Measurements from ENCODE around the gene ALDH2.

Gene ALDH2

GRCh38 chr12:111803851-111804250 lies 37.1 kb downstream of the ALDH2 start:
- TF ChIP-seq CTCF (IDR thresholded peaks at IDR 0.05; ENCODE audit: low read length) (no peak), EZH2 (IDR thresholded peaks at IDR 0.05; ENCODE audit: borderline replicate concordance, low read length) (no peak)

GRCh38 chr12:111806304-111806703 lies 39.6 kb downstream of the ALDH2 start:
- no peak overlapping the region for H3K27ac ChIP-seq (ENCODE audit: low read depth, low read length, poor library complexity, severe bottlenecking)
- no peaks in the 10 kb centered on the region for H3K9me2 ChIP-seq (ENCODE audit: low read depth, low read length)
- no peak overlapping the region for H3K4me3 ChIP-seq (ENCODE audit: low read depth, low read length, poor library complexity, severe bottlenecking)
- no peaks in the 10 kb centered on the region for H3K9me3 ChIP-seq (ENCODE audit: low read length)
- no peaks in the 10 kb centered on the region for H3K36me3 ChIP-seq (ENCODE audit: insufficient read depth, low read length)
- H3F3A ChIP-seq (ENCODE audit: insufficient read depth, low read length) = no peaks in the 10 kb centered on the region
- no peak overlapping the region for H3K9ac ChIP-seq (ENCODE audit: low read length)
- no peaks in the 10 kb centered on the region for H3K4me1 ChIP-seq (ENCODE audit: insufficient read depth, low read length, severe bottlenecking)
- TF ChIP-seq CTCF (IDR thresholded peaks at IDR 0.05; ENCODE audit: low read length) = no peak
- no peak for TF ChIP-seq EZH2 (IDR thresholded peaks at IDR 0.05; ENCODE audit: borderline replicate concordance, low read length)
- H4K20me1 ChIP-seq (ENCODE audit: insufficient read depth, low read length) = no peaks in the 10 kb centered on the region
- no peaks in the 10 kb centered on the region for H3K79me2 ChIP-seq (ENCODE audit: insufficient read depth, low read length)
- H3K4me2 ChIP-seq (ENCODE audit: low read length) = no peak overlapping the region
- H3K27me3 ChIP-seq (ENCODE audit: insufficient read depth, low read length) = no peaks in the 10 kb centered on the region
- H2AFZ ChIP-seq (ENCODE audit: low read length) = no peak overlapping the region

More at GRCh38 chr12:111803851-111804250, 37.1 kb downstream of the ALDH2 start:
- Histone ChIP-seq H3K4me2 (ENCODE audit: low read length) (no peak overlapping the region), H2AFZ (ENCODE audit: low read length) (no peak overlapping the region), H3K4me1 (ENCODE audit: insufficient read depth, low read length, severe bottlenecking) (no peaks in the 10 kb centered on the region), H3K9ac (ENCODE audit: low read length) (no peak overlapping the region), H3K9me3 (ENCODE audit: low read length) (no peaks in the 10 kb centered on the region), H3K27ac (ENCODE audit: low read depth, low read length, poor library complexity, severe bottlenecking) (no peak overlapping the region), H3K4me3 (ENCODE audit: low read depth, low read length, poor library complexity, severe bottlenecking) (no peak overlapping the region), H3K36me3 (ENCODE audit: insufficient read depth, low read length) (no peaks in the 10 kb centered on the region), H3K9me2 (ENCODE audit: low read depth, low read length) (no peaks in the 10 kb centered on the region), H3F3A (ENCODE audit: insufficient read depth, low read length) (no peaks in the 10 kb centered on the region), H3K27me3 (ENCODE audit: insufficient read depth, low read length) (no peaks in the 10 kb centered on the region), H4K20me1 (ENCODE audit: insufficient read depth, low read length) (no peaks in the 10 kb centered on the region), H3K79me2 (ENCODE audit: insufficient read depth, low read length) (no peaks in the 10 kb centered on the region)

DNA sequence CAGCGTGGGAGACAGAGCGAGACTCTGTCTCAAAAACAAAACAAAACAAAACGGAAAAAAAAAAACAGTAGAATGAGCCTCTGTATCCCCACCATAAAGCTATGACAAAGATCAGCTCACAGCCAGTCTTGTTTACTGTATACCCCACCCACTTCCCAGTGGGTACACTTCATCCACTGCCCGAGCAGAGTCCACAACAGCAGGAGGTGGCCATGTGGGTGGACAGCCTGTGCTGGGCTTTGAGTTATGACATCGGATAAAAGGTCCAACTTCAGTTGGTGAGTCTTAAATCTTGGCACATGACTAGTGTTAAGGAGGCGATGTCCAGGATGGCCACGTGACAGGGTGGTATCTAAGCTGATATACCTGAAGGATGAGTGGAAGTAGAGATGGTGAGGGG lies 40.5 kb downstream of the ALDH2 start:
- H3K4me1 ChIP-seq (ENCODE audit: insufficient read depth, low read length, severe bottlenecking) = no peaks in the 10 kb centered on the region
- no peaks in the 10 kb centered on the region for H3K36me3 ChIP-seq (ENCODE audit: insufficient read depth, low read length)
- no peak overlapping the region for H3K4me3 ChIP-seq (ENCODE audit: low read depth, low read length, poor library complexity, severe bottlenecking)
- no peaks in the 10 kb centered on the region for H3K9me2 ChIP-seq (ENCODE audit: low read depth, low read length)
- no peak overlapping the region for H3K9ac ChIP-seq (ENCODE audit: low read length)
- no peak overlapping the region for H3K27ac ChIP-seq (ENCODE audit: low read depth, low read length, poor library complexity, severe bottlenecking)
- no peaks in the 10 kb centered on the region for H3F3A ChIP-seq (ENCODE audit: insufficient read depth, low read length)
- TF ChIP-seq CTCF (IDR thresholded peaks at IDR 0.05; ENCODE audit: low read length) (no peak), EZH2 (IDR thresholded peaks at IDR 0.05; ENCODE audit: borderline replicate concordance, low read length) (no peak)
- H4K20me1 ChIP-seq (ENCODE audit: insufficient read depth, low read length) = no peaks in the 10 kb centered on the region
- H3K27me3 ChIP-seq (ENCODE audit: insufficient read depth, low read length) = no peaks in the 10 kb centered on the region
- H2AFZ ChIP-seq (ENCODE audit: low read length) = no peak overlapping the region
- H3K79me2 ChIP-seq (ENCODE audit: insufficient read depth, low read length) = no peaks in the 10 kb centered on the region
- H3K4me2 ChIP-seq (ENCODE audit: low read length) = no peak overlapping the region
- no peaks in the 10 kb centered on the region for H3K9me3 ChIP-seq (ENCODE audit: low read length)
